ENCODE measurements around the gene LCN10.
"Not testable (repeated sequence)": the region's sequence is repeated elsewhere in the genome, so short reads cannot be mapped to it uniquely, and the experiment has no call there.

Gene LCN10

DNA sequence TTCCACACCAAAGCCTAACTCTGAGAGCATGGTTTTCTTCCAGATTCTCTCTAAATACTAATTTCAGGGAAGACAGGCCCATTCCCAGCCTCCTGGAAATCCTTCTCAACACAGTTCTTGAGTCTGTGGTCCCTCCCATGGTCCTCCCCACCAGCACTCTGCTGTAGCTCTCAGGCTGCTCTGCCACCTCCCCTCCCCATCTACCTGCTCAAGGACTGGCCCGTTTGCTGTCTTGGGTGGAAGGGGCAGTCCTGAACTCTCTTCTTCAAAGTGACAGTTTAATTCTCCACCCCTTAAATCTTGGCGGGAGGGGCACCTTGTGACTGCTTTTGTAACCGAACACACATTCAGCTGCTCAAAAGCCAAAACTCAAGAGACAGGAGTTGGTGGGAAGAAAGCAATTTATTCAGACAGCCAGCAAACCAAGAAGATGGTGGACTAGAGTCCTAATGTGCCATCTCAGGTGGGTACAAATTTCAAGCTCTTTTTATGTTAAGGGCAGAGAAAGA is 29.2 kb upstream of the LCN10 start:
- no peak for DNase-seq

DNA sequence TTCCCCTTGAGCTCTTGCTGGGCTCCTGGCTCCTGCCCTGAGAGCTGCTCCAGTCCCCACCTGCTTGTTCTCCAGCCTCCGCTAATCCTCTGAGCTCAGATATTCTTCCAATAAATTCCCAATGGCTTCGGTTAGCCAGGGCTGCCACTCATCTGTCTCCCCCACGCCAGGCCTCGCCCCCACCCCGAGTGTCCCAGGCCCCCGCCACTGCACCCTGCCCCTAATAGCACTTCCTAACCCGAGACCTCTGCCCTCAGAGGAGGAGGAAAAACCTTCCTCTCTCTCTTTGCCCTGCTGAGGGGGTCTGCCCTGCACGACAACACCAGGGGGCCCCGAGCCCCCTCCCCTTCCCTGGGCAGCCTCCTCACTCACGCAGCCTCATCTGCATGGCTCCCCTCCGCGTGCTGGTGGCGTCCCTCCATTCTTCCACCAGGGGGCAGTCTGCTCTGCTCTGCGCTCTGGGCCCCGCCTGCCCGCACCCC is 27.0 kb upstream of the LCN10 start:
- no peak for DNase-seq

DNA sequence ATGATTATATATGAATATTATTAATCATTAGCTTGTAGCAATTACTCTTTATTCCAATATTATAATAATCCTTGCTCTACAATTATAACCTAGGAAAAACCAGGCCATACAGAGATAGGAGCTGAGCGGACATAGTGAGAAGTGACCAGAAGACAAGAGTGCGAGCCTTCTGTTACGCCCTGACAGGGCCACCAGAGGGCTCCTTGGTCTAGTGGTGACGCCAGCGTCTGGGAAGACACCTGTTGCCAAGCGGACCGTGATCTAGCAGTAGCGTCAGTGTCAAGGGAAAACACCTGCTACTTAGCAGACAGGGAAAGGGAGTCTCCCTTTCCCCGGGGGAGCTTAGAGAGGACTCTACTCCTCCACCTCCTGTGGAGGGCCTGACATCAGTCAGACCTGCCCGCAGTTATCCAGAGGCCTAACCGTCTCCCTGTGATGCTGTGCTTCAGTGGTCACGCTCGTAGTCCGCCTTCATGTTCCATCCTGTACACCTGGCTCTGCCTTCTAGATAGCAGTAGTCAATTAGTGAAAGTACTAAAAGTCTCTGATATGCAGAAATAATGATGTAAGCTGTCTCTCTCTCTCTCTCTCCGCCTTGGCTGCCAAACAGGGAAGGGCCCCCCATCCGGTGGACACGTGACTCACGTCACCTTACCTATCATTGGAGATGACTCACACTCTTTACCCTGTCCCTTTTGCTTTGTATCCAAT is 23.8 kb upstream of the LCN10 start:
- DNase-seq, result not testable (repeated sequence)

DNA sequence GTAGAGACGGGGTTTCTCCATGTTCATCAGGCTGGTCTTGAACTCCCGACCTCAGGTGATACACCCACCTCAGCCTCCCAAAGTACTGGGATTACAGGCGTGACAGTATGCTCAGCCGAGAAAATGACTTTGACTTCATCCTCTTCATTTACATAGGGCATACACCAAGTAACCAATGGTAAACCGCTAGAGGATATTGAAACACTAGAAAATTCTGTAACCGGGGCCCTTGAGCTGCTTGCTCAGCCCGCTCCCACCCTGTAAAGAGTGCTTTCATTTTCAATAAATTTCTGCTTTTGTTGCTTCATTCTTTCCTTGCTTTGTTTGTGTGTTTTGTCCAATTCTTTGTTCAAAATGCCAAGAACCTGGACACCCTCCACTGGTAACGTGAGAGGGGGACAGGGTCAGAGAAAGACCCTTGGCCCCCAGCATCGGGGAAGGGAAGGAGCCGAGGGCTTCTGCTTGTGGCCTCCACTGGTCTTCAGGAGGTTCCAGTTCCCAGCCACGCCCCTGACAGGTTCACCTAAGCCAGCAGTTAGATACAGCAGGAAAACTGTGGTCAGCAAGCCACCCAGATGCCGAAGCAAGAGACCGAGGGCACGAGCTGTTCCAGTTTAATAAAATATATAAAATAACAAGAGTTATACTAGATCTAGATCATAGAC is 23.1 kb upstream of the LCN10 start:
- not testable (repeated sequence) for DNase-seq

DNA sequence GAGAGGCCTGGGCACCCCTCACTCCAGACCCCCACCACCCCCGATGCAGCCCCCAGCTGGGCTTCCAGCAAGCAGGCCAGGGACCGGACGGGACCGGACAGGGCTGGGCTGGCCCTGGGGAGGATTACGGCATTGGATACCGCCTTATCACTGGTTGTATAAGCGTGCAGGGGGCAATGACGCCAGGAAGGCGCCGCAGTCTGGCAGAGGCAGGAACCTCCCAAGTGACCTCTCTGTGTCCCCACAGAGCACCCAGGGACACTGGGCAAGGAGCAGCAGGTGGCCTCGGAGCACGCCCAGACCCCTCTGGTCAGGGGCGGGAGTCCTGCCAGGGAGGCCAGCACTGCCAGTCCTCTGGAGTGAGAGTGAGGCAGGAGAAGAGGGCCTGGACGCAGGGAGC is 22.3 kb upstream of the LCN10 start:
- DNase-seq, result no peak

DNA sequence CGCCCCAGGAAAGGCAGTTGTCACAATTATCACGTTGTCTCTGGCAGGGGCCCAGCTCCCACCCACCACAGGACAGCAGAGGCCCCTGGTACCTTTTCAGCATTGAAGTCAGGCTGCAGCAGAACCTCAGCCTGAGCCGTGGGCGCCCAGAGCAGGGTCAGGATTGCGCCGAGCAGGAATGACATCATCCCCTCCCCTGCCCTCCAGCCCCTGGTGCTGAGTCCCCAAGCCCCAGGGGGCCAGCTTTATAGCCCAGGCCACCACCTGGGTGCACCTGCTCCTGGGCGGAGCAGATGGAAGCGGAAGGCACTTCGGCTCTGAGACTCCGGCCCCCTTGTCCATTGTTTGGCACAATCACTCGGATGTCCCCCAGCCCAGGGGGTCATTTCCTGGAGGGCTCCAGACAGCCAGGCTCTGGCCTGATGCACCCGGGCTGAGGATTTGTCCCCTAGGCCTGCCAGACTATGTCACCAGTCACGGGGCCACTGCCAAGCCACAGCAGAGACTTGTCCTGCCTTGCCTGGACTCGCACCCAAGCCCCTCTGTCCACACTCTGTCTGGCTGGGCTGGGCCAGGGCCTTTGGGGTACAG is 21.7 kb upstream of the LCN10 start, which contains the start of gene LCN15:
Gene LCN15 (minus strand): TSS at position 218 of the 591 bp plus-strand sequence. CDS start 30 bp downstream, at position 188.
- no peak for DNase-seq

DNA sequence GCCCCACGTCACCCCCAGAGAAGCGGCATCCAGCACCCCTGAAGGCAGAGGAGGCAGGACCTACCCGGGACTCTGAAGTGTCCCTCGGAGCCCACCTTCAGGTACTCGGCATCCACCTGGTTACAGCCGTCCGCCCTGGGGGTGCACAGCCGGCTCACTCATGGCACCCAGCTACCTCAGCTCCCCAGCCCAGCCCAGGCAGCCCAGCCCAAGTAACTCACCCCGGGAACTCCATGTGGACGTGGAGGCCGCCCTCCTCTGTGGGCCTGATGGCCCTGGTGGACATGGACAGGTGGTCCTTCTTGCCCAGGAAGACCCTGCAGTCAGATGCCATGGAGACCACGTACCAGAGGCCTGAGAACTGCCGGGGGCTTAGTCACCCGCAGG is 20.9 kb upstream of the LCN10 start:
- no peak for DNase-seq

DNA sequence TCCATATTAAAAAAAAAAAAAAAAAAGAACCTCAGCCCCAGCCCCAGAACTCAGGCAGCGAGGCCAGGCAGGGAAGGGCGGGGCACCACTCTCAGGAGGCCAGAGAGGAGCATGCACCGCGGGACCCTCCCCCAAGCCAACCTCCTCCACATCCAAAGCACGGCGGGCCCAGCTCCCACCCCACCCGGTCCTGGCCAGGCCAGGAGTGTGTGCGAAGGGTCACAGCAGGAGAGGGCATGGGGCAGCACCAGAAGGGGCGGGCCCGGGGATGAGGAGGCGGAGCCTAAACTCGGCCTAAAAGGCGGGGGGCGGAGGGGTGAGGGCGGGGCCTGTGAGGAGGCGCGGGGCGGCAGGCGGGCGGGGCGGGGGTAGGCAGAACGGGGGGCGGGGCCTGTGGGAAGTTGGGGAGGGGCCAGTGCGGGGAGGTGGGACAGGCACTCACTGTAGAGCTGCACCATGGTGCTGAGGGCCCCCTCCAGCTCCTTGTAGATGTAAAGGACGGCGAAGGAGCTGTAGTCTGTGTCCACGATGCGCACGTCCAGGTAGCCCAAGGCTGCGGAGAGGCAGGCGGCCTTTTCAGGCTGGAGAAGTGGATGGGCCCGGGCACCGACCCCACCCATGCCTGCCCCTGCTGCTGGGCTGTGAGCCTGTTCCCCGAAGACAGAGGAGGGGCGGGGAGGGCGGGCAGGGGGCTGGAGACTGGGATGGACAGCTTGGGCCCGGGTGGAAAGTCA is 20.3 kb upstream of the LCN10 start:
- DNase-seq, result no peak

DNA sequence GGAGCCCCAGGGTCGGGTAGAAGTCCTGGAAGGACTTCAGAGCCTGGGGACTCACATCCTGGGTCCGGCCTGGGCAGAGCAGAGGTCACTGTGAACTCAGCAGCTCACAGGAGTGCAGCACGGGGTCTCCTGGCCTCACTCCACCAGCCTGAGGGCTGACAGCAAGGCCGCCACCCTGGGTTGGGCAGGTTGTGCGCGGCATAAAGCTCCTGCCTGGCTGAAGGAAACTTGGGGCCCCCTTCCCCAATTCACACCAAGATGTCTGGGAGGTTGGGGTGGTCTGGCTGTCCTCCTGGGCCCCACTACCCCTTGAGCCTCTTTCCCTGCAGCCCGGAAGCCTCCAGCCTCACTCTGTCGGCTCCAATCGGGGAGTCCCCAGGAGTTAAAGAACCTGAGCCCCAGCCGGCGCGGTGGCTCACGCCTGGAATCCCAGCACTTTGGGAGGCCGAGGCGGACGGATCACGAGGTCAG is 19.5 kb upstream of the LCN10 start:
- no peak for DNase-seq

DNA sequence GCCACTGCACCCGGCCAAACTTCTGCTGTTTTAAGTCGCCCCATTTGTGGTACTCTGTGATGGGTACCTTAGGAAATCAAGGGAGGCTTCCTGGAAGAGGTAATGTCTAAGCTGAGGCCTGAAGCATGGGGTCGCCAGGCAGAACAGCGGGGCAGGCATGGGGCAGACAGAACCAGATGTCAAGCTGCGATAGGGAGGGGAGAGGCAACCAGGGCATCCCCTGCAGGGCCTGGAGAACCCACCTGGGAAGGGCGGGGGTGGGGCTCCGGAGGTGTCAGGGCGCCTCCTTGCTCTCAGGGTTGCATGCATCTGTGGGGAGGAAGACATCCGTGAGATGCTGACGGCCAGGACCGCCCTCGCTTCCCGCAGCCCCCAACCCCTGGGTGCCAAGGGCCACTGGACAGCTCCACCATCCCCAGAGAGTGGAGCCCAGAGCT is 18.8 kb upstream of the LCN10 start:
- no peak for DNase-seq

DNA sequence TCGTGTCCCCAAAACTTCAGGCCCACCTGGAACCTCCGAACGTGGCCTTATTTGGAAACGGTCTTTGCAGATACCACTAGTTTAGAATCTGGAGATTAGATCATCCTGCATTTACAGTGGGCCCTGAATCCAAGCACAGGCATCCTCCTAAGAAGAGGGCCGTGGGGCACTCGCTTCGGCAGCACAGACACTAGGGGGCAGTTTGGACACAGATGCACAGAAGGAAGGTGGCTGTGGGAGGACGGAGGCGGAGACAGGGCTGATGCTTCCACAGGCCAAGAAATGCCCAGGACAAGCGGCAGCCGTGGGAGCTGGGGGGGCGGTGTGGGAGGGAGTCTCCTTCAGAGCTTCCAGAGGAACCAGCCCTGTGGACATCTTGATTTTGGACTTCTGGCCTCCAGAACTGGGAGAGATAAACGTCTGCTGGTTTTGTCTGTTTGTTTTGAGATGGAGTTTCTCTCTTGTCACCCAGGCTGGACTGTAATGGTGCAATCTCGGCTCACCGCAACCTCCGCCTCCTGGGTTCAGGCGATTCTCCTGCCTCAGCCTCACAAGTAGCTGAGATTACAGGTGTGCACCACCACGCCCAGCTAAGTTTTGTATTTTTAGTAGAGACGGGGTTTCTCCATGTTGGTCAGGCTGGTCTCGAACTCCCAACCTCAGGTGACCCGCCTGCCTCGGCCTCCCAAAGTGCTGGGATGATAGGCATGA is 18.2 kb upstream of the LCN10 start:
- not testable (repeated sequence) for DNase-seq

DNA sequence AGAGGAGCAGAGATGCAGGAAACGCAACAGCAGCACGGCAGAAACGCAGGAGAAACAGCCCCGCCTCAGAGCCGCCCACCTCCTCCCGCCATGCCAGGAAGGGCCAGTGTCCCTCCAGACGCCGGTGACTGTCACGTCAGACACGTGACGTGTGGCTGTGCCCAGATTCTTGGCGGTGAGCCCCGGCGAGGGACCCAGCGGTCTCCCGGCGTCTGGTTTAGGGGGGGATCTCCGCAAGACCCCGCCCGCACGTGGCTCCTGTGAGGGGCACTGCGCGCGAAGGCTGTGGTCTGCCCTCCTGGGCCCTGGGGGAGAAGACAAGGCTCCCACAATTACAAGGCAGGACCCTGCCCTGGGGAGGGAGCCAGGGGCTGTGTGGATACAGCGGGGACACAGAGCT is 17.7 kb upstream of the LCN10 start:
- DNase-seq, result no peak

DNA sequence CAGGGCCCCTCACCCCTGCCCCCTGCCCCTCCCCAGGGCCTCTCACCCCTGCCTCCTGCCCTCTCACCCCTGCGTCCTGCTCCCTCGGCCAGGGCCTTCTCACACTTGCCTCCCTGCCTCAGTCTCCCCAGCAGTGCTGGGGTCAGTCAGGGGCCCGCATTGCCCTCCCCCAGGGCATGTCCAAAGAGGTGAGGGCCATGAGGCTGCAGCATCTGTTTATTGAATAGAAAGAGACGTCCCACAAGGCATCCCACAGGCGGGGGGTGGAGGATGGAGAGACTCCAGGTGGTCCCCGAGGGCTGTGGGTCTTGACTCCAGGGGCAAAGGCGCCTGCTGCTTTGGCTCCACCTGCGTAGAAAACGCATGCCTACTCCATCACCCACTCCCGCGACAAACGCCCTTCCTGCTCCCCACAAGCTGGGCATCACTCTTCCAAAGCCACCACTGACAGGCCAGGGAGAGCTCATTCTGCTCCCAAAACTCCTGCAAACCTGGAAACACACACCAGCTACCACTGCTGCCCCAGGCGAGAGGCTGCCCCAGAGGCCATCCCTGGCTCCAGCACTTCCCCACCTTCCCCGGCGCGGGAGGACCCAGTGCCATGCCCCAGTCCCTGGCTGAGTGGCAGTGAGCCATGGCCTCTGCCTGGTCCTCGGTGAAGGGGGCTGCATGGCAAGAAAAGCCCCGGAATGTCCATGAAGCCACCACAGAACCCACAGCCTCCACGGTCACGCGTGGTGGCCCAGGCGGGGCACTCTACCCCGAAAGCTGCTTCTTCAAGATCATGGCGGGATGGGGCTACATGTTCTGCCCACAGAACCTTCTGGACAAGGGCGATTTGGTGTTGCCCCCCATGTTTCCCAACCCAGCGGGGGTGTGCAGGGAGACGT is 16.9 kb upstream of the LCN10 start:
- DNase-seq, result no peak

DNA sequence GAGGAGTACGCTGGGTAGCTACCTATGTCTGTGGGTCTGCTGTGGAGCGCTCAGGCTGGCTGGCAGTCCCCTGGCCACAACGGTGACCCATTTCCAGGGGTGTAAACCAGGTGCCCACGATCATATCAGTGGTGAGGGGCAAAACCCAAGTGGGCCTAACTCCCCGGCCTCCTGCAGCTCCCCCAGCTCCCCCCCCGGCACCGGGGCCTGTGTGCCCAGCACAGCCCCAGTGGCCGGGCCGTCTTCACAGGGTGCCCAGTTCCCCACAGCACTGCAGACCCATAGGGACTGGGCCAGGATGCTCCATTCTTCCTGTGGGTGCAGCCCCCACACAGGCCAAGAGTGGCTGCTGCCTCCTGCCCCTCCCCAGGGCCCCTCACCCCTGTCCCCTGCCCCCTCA is 16.3 kb upstream of the LCN10 start:
- DNase-seq, result no peak

DNA sequence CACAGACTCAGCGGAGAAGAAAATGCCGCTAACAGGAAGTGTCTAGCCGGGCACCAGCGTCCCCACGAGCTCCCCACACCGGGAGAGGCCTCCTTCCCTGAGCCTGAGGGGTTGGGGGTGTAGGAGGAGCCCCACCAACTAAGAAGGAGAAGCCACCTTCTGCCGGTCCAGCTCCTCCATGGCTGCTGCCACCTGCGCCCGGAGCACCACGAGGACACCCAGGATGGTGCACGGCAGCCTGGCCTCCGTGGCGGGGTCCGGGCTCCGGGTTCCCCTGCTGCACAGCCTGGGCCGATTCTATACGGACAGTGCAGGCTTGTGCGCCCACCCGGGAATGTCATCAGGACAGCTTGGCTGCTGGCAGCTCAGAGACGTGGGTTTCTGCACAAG is 15.0 kb upstream of the LCN10 start:
- no peak for DNase-seq

DNA sequence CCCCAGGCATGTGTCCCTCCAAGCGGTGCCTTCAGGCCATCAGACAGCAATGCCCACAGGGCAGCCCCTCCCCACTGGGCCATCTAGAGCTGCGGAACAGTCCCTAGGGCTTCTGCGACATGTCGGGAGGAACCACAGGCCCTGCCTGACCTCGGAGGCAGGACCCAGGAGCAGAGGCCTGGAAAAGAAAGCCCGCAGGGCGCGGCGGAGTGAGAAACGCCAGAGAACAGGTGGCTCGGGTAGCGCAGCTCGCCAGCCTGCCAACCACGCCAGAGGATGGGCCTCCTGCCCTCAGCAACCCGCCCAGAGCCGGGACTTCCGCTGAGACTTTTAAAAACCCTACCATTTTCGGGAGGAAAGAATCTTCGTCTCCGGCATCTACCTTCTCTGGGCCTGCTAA is 14.6 kb upstream of the LCN10 start:
- no peak for DNase-seq

DNA sequence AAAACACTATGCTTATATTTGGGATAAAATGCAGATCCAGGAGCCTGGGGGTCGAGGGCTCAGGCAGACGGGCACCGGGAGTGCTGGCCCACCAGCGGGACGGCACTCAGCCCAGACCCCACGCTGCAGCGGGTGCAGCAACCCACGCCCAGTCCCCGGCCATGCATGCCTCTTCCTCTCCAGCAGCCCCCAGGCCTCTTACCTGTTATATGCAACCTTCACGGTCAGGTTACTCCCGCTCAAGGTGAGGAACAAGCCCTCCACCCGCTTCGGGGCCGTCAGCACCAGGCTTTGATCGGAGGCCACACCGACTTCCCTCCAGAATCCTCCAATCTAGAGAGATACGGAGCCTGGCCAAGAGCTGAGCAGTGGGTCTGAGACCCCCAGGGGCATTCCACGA is 14.1 kb upstream of the LCN10 start:
- no peak for DNase-seq

DNA sequence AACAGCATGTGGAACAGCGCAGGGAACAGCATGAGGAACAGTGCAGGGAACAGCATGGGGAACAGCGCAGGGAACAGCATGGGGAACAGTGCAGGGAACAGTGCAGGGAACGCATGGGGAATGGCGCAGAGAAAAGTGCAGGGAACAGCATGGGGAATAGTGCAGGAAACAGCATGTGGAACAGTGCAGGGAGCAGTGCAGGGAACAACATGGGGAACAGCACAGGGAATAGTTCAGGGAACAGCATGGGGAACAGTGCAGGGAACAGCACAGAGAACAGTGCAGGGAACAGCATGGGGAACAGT is 13.3 kb upstream of the LCN10 start:
- DNase-seq, result no peak

DNA sequence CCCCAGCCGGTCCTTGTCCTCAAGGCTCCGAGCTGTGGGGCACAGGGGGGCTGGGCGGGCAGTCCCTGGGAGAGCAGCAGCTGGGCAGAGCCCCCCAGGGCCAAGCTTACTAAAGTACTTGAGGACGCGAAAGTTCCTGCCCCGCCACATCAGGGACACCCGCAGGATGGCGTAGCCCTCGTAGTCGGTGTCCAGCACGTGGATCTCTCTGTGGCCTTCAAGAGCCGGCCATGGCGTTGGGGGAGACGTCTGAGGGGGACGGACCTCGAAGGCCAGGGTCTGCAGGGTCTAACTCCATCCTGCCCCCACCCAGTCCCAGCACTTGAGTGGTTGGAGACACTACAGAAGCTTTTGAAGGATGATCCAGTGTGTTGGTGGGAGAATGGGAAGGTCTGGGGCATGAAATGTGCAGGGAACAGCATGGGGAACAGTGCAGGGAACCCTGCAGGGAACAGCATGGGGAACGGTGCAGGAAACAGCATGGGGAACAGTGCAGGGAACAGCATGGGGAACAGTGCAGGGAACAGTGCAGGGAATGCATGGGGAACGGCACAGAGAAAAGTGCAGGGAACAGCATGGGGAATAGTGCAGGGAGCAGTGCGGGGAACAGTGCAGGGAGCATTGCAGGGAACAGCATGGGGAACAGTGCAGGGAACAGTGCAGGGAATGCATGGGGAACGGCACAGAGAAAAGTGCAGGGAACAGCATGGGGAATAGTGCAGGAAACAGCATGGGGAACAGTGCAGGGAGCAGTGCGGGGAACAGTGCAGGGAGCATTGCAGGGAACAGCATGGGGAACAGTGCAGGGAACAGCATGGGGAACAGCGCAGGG is 12.8 kb upstream of the LCN10 start:
- DNase-seq, result not testable (repeated sequence)

DNA sequence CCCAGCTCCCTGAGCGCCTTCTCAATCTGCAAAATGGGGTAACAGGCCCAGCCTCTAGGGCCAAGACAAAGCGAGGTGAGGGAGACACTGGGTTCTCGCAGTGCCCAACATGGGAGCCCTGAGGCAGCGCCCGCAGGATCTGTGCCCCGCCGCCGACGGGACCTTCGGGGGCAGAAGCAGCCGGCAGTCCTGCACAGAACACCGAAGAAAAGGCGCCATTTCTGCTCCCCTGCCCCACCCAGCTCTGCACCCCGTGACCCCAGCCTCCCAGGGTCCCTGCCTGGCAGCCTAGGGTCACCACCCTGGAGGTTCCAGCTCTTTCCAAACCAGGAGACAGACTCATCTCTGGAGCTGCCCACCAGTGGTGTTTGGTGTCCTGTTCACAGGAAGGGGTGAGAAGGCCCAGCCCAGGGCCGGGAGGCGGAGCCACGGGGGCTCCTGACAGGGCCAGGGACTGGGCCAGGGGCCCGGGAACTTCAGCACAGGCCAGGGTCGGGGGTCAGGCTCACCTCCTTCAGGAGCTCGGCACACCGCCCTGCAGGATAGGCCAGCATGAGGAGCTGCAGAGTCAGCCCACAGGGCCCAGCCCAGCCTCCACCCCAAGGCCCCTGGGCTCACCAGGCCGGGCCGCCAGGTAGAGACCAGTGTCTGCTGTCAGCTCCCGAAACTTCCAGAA is 12.0 kb upstream of the LCN10 start:
- no peak for DNase-seq

Measured in GOT3 (cell line).